ENCODE measurements around the gene AP5S1. TPM values are rescaled to one million over a fixed set of nuclear protein-coding genes. Genes with fewer than 3 reads are reported as not detected.

AP5S1 gene
- total and polyA plus RNA-seq, 9 of the 15 experiments (the other 6 are each of a cell fraction or from before 2014, with no cell fraction given): 2.6 to 8.8 (median 4.4) TPM

GRCh38 chr20:3815703-3816315 lies 4.5 kb upstream of the AP5S1 start:
- BruUV-seq (replicated peaks): no TSS peak
- Histone ChIP-seq H3K4me3 (no peak overlapping the region), H3K4me2 (ENCODE audit: insufficient read depth, low read length) (no peak overlapping the region), H3K27me3 (ENCODE audit: control insufficient read depth in 2 of 2, insufficient read depth in 2 of 2, low read length in 2 of 2) (no peaks in the 10 kb centered on the region), H3K79me2 (ENCODE audit: control insufficient read depth, insufficient read depth, low read length) (peaks cover under 1% of the 10 kb centered on the region; the same call in 1 of the 3 replicates), H3K9me1 (ENCODE audit: control insufficient read depth, insufficient read depth, low read length) (no peaks in the 10 kb centered on the region), H2AFZ (ENCODE audit: low read depth, low read length) (no peak overlapping the region), H3K9me3 (replicated peaks; ENCODE audit: control insufficient read depth, insufficient read depth, low read depth, low read length) (no peaks in the 10 kb centered on the region), H3K36me3 (ENCODE audit: control insufficient read depth, insufficient read depth, low read length) (no peaks in the 10 kb centered on the region), H3K27ac (ENCODE audit: extremely low read depth, low read depth, low read length) (no peak overlapping the region), H3K9ac (ENCODE audit: insufficient read depth in 1 of 2, low read depth in 2 of 2, low read length in 2 of 2) (no peak overlapping the region), H4K20me1 (replicated peaks; ENCODE audit: control insufficient read depth, insufficient read depth, low read length) (no peaks in the 10 kb centered on the region), H3K4me1 (replicated peaks in 1 of 2; ENCODE audit: control insufficient read depth in 2 of 2, insufficient read depth in 2 of 2, low read length in 2 of 2) (peaks cover 27 to 31% of the 10 kb centered on the region in 2 experiments)
- ATAC-seq (no peak), DNase-seq (ENCODE audit: extremely low read depth in 1 of 4, low spot score in 3 of 4) (no peak), FAIRE-seq (no peak)
- POLR2A ChIA-PET: interaction anchor here (0.6 to 0.7 kb wide), 2 partner anchors 11 to 52 kb away, joined by 3 read pairs; no protein-coding TSS in a partner anchor
- in situ Hi-C loops (cut with MboI): no loop called here
- intact Hi-C loops (cut with micrococcal nuclease): no loop called here
- WGBS (ENCODE audit: insufficient coverage, low coverage, missing lambda C conversion rate): 34% methylated on average over 9 of the region's 9 CpGs
- CTCF ChIA-PET (ENCODE audit: low intra/inter-chr PET ratio): no interaction called here
- TF ChIP-seq U2AF2 (optimal IDR thresholded peaks at IDR 0.05; ENCODE audit: low read depth, low read length): no peak
- no peak for TF ChIP-seq TCF7 (IDR thresholded peaks at IDR 0.05; ENCODE audit: borderline replicate concordance)
- TF ChIP-seq POLR2AphosphoS2 (IDR thresholded peaks at IDR 0.05; ENCODE audit: low read length): no peak
- TF ChIP-seq, protein P1, sequence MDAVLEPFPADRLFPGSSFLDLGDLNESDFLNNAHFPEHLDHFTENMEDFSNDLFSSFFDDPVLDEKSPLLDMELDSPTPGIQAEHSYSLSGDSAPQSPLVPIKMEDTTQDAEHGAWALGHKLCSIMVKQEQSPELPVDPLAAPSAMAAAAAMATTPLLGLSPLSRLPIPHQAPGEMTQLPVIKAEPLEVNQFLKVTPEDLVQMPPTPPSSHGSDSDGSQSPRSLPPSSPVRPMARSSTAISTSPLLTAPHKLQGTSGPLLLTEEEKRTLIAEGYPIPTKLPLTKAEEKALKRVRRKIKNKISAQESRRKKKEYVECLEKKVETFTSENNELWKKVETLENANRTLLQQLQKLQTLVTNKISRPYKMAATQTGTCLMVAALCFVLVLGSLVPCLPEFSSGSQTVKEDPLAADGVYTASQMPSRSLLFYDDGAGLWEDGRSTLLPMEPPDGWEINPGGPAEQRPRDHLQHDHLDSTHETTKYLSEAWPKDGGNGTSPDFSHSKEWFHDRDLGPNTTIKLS (IDR thresholded peaks at IDR 0.05; ENCODE audit: borderline replicate concordance, low read depth): no peak
- no peak for TF ChIP-seq ZC3H4 (CRISPR knock-in tag; IDR thresholded peaks at IDR 0.05; ENCODE audit: borderline replicate concordance)
- no peak for TF ChIP-seq DIDO1 (tag; IDR thresholded peaks at IDR 0.05; ENCODE audit: low read depth)
- TF ChIP-seq, protein P2, sequence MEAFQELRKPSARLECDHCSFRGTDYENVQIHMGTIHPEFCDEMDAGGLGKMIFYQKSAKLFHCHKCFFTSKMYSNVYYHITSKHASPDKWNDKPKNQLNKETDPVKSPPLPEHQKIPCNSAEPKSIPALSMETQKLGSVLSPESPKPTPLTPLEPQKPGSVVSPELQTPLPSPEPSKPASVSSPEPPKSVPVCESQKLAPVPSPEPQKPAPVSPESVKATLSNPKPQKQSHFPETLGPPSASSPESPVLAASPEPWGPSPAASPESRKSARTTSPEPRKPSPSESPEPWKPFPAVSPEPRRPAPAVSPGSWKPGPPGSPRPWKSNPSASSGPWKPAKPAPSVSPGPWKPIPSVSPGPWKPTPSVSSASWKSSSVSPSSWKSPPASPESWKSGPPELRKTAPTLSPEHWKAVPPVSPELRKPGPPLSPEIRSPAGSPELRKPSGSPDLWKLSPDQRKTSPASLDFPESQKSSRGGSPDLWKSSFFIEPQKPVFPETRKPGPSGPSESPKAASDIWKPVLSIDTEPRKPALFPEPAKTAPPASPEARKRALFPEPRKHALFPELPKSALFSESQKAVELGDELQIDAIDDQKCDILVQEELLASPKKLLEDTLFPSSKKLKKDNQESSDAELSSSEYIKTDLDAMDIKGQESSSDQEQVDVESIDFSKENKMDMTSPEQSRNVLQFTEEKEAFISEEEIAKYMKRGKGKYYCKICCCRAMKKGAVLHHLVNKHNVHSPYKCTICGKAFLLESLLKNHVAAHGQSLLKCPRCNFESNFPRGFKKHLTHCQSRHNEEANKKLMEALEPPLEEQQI (IDR thresholded peaks at IDR 0.05): no peak
- no peak for TF ChIP-seq MED1 (CRISPR knock-in tag; IDR thresholded peaks at IDR 0.05; ENCODE audit: borderline replicate concordance)
- no peak for TF ChIP-seq CEBPG (CRISPR knock-in tag; IDR thresholded peaks at IDR 0.05)
- TF ChIP-seq CEBPG (tag; conservative IDR thresholded peaks at IDR 0.05 in 1 of 2, IDR thresholded peaks at IDR 0.05 in 1 of 2): no peak
- no peak for TF ChIP-seq PHTF2 (CRISPR knock-in tag; IDR thresholded peaks at IDR 0.05)
- TF ChIP-seq CCAR2 (IDR thresholded peaks at IDR 0.05; ENCODE audit: low read depth, low read length): no peak
- no peak for TF ChIP-seq RFX1 (IDR thresholded peaks at IDR 0.05)
- no peak for TF ChIP-seq HIVEP1 (CRISPR knock-in tag; IDR thresholded peaks at IDR 0.05)
- no peak for TF ChIP-seq ZNF507 (tag; conservative IDR thresholded peaks at IDR 0.05)
- TF ChIP-seq ZNF764 (CRISPR knock-in tag; IDR thresholded peaks at IDR 0.05; ENCODE audit: low read depth): no peak
- no peak for TF ChIP-seq GMEB1 (CRISPR knock-in tag; IDR thresholded peaks at IDR 0.05)

All from K562 (cell line).